Transverse colon (tissue), 4 donors: Measurements from ENCODE around the gene ROR1. TPM values are rescaled to one million over a fixed set of nuclear protein-coding genes. Genes with fewer than 3 reads are reported as not detected.

Experiments used
- DNase-seq: peaks from one replicate; pipeline ENCODE4 v3.0.0-alpha.2; 2019
- H3K27ac ChIP-seq, 4 donors: fragments of 200-600 bp; sonication (generic); 2 replicates each; pipeline ENCODE4 v1.5.1; 2016 to 2018; ENCODE audit warnings: inconsistent platforms in 4 of 4
- H3K27me3 ChIP-seq: fragments of 200-600 bp; sonication (generic); 2 replicates; pipeline ENCODE4 v1.5.1; 2017; ENCODE audit warnings: inconsistent platforms
- H3K36me3 ChIP-seq, 4 donors: fragments of 200-600 bp; sonication (generic); 2 replicates each; pipeline ENCODE4 v1.5.1; 2017 to 2019; ENCODE audit warnings: inconsistent platforms in 4 of 4
- H3K4me1 ChIP-seq, 4 donors: fragments of 200-600 bp; sonication (generic); 2 replicates each; pipeline ENCODE4 v1.5.1; 2017 to 2020; ENCODE audit warnings: inconsistent platforms in 4 of 4
- H3K4me3 ChIP-seq, 4 donors: fragments of 200-600 bp; sonication (generic); 1 replicate in 1 of 4; 2 replicates in 3 of 4; pipeline versions ENCODE4 v1.5.1 to v1.6.1; 2017 to 2019; ENCODE audit warnings: inconsistent platforms in 4 of 4
- H3K9me3 ChIP-seq, 2 donors: fragments of 200-600 bp; sonication (generic); 2 replicates each; pipeline ENCODE4 v1.5.1; 2017 to 2019; ENCODE audit warnings: inconsistent platforms in 2 of 2
- CTCF ChIP-seq, 5 experiments: fragments of 200-600 bp in 3 of 5; fragments of 450-650 bp in 2 of 5; sonication (generic) in 3 of 5; IDR thresholded peaks; 1 replicate in 2 of 5; 2 replicates in 3 of 5; pipeline ENCODE4 v1.5.1; 2016 to 2017; ENCODE audit warnings: antibody characterized with exemption in 5 of 5, inconsistent platforms in 3 of 5, mild to moderate bottlenecking in 2 of 5, moderate library complexity in 1 of 5
- EP300 ChIP-seq: sonication (generic); formaldehyde crosslinking; IDR thresholded peaks from one replicate; pipeline ENCODE4 v1.6.1; 2017; ENCODE audit warnings: antibody characterized with exemption, low read depth
- POLR2A ChIP-seq: fragments of 450-650 bp; IDR thresholded peaks from one replicate; pipeline ENCODE4 v1.6.1; 2016; ENCODE audit warnings: antibody characterized with exemption, mild to moderate bottlenecking, moderate library complexity
- POLR2AphosphoS5 ChIP-seq, 3 donors: sonication (generic); formaldehyde crosslinking; IDR thresholded peaks; one replicate each; pipeline ENCODE4 v1.6.1; 2016; ENCODE audit warnings: antibody characterized with exemption in 3 of 3
- WGBS, 2 donors: methylation state at CpG; one replicate each; pipeline ENCODE4 v1.1.5; 2018; ENCODE audit warnings: low coverage in 1 of 2; 5-methylcytosine and 5-hydroxymethylcytosine counted together
- in situ Hi-C, 4 donors: fragments of 200-750 bp; cut with MboI; loops; one replicate each; pipeline versions ENCODE4 v1.15.0 to v1.15.1; 2017; ENCODE audit warnings: low sequenced_read_pairs in 3 of 4, low pct_ligation_motif_present in 1 of 4, low pct_unique_long_range_greater_than_20kb in 1 of 4
- intact Hi-C: fragments of 100-400 bp; cut with DNase I; formaldehyde crosslinking; loops from one replicate; pipeline ENCODE4 v1.15.1; 2023; ENCODE audit warnings: low total_unique reads
- total RNA-seq, 4 donors: library from RNA; depleted of rRNA; stranded (reverse); fragments of >200 nt; gene quantifications; one replicate each; pipeline ENCODE4 v1.1.0, GENCODE V29; 2016

ROR1 gene
- total RNA-seq, 4 donors from 2014 or later: 3.0 to 6.7 (median 4.6) TPM

GRCh38 chr1:64131155-64131554 is 357.3 kb downstream of the ROR1 start:
- TF ChIP-seq POLR2AphosphoS5 (IDR thresholded peaks at IDR 0.05): no peak
- no peak for TF ChIP-seq EP300
- no peak for TF ChIP-seq POLR2A
- no peak for TF ChIP-seq CTCF (IDR thresholded peaks at IDR 0.05)
- no peaks in the 10 kb centered on the region for H3K27me3 ChIP-seq
- intact Hi-C loops: no loop called here
- in situ Hi-C loops: loop anchor here (10.0 to 25.0 kb wide), 5 partner anchors 104 to 516 kb away; partner anchors contain the start of gene ROR1 (in 1 of the 4)
- no peak for DNase-seq
- H3K4me3 ChIP-seq: no peak overlapping the region
- no peaks in the 10 kb centered on the region for H3K9me3 ChIP-seq
- peaks cover 0 to 11% (median 0%) of the 10 kb centered on the region in 4 donors for H3K4me1 ChIP-seq
- no peak overlapping the region for H3K27ac ChIP-seq
- 50 to 93% methylated on average over 1 to 2 of the region's 2 CpGs for WGBS, 2 donors
- H3K36me3 ChIP-seq: no peaks in the 10 kb centered on the region

GRCh38 chr1:64133036-64133435 is 359.2 kb downstream of the ROR1 start:
- in situ Hi-C loops: loop anchor here (10.0 to 25.0 kb wide), 5 partner anchors 102 to 518 kb away; partner anchors contain the start of gene ROR1 (in 1 of the 4)
- no peaks in the 10 kb centered on the region for H3K27me3 ChIP-seq
- no peaks in the 10 kb centered on the region for H3K9me3 ChIP-seq
- intact Hi-C loops: no loop called here
- 86% methylated on average over 5 of the region's 5 CpGs; no CpG with 5 or more reads in 1 of the 2 donors for WGBS, 2 donors
- H3K4me1 ChIP-seq: peaks cover 0 to 11% (median 0%) of the 10 kb centered on the region in 4 donors
- no peak for TF ChIP-seq POLR2AphosphoS5 (IDR thresholded peaks at IDR 0.05)
- no peak for TF ChIP-seq POLR2A
- TF ChIP-seq EP300: no peak
- TF ChIP-seq CTCF (IDR thresholded peaks at IDR 0.05): no peak
- no peak overlapping the region for H3K4me3 ChIP-seq
- H3K27ac ChIP-seq: no peak overlapping the region
- H3K36me3 ChIP-seq: no peaks in the 10 kb centered on the region
- DNase-seq: no peak

GRCh38 chr1:64135462-64136223 is 361.8 kb downstream of the ROR1 start:
- no peak overlapping the region for H3K27ac ChIP-seq
- intact Hi-C loops (loop anchor here (2.0 kb wide), 1 partner anchor 361 kb away; the partner anchor contains the start of gene ROR1), in situ Hi-C loops (loop anchor here (10.0 to 25.0 kb wide), 5 partner anchors 99 to 521 kb away; partner anchors contain the start of gene ROR1 (in 1 of the 4))
- peaks cover 0 to 11% (median 0%) of the 10 kb centered on the region in 4 donors for H3K4me1 ChIP-seq
- H3K27me3 ChIP-seq: no peaks in the 10 kb centered on the region
- H3K4me3 ChIP-seq: no peak overlapping the region
- TF ChIP-seq POLR2A (no peak), CTCF (IDR thresholded peaks at IDR 0.05) (no peak), EP300 (no peak), POLR2AphosphoS5 (IDR thresholded peaks at IDR 0.05) (no peak)
- H3K9me3 ChIP-seq: no peaks in the 10 kb centered on the region
- WGBS, 2 donors: 81 to 93% methylated on average over 3 of the region's 3 CpGs
- H3K36me3 ChIP-seq: no peaks in the 10 kb centered on the region
- no peak for DNase-seq

- WGBS, 2 donors: 73 to 82% methylated on average over 4 to 5 of the region's 5 CpGs
- intact Hi-C loops: loop anchor here (2.0 kb wide), 1 partner anchor 361 kb away; the partner anchor contains the start of gene ROR1
- TF ChIP-seq POLR2A: no peak
- TF ChIP-seq EP300: no peak
- TF ChIP-seq CTCF (IDR thresholded peaks at IDR 0.05): no peak
- TF ChIP-seq POLR2AphosphoS5 (IDR thresholded peaks at IDR 0.05): no peak
- in situ Hi-C loops: loop anchor here (10.0 to 25.0 kb wide), 5 partner anchors 99 to 521 kb away; partner anchors contain the start of gene ROR1 (in 1 of the 4)
- Histone ChIP-seq H3K36me3 (no peaks in the 10 kb centered on the region), H3K9me3 (no peaks in the 10 kb centered on the region), H3K4me1 (peaks cover 0 to 11% (median 0%) of the 10 kb centered on the region in 4 donors), H3K4me3 (no peak overlapping the region), H3K27ac (no peak overlapping the region), H3K27me3 (no peaks in the 10 kb centered on the region)
- no peak for DNase-seq
These were observed 362.5 kb downstream of the ROR1 start for GRCh38 chr1:64136296-64136695.
